HEK293 (cell line): ENCODE measurements around the gene MT2A.

Source experiments
- CTCF ChIA-PET: fragments of 350-600 bp; formaldehyde crosslinking; extraction: SDS; loops from one replicate; lab custom pipeline; 2021; ENCODE audit warnings: antibody characterized with exemption; lab: Yijun Ruan, JAX
- POLR2A ChIA-PET: fragments of 300-600 bp; formaldehyde crosslinking; extraction: SDS; loops from one replicate; lab custom pipeline; 2020; ENCODE audit warnings: antibody characterized with exemption, inconsistent platforms; lab: Yijun Ruan, JAX
- H3K27ac ChIP-seq: fragments of 200-500 bp; sonication (Bioruptor generic); 2 replicates; pipeline ENCODE4 v1.5.1; 2014; ENCODE audit warnings: low read depth, low read length, control low read depth, inconsistent platforms; ENCODE audit errors: extremely low read depth
- H3K36me3 ChIP-seq, 2 experiments: fragments of 200-500 bp in 1 of 2; sonication (Bioruptor generic) in 1 of 2; 1 replicate in 1 of 2; 2 replicates in 1 of 2; pipeline ENCODE4 v1.5.1; 2014 to 2017; ENCODE audit warnings: inconsistent platforms in 2 of 2, low read length in 2 of 2; ENCODE audit not compliant: control insufficient read depth in 2 of 2, insufficient read depth in 1 of 2
- H3K4me1 ChIP-seq: fragments of 200-500 bp; sonication (Bioruptor generic); 2 replicates; pipeline ENCODE4 v1.5.1; 2014; ENCODE audit warnings: mild to moderate bottlenecking, low read length, inconsistent platforms; ENCODE audit not compliant: control insufficient read depth, insufficient read depth
- H3K4me3 ChIP-seq: 2 replicates; pipeline ENCODE4 v1.5.1; 2011; ENCODE audit warnings: low read depth, mild to moderate bottlenecking, control low read depth, low read length, moderate library complexity
- H3K9me3 ChIP-seq: fragments of 200-500 bp; sonication (Bioruptor generic); 2 replicates; pipeline ENCODE4 v1.5.1; 2014; ENCODE audit warnings: low read depth, low read length, inconsistent platforms; ENCODE audit not compliant: control insufficient read depth, insufficient read depth
- EGR2 ChIP-seq: fragments of 450-650 bp; formaldehyde crosslinking; IDR thresholded peaks from 2 replicates; pipeline ENCODE4 v1.5.1; 2016; ENCODE audit warnings: low read depth, missing biosample characterization, missing genetic modification characterization
- FEZF1 ChIP-seq: fragments of 450-650 bp; formaldehyde crosslinking; IDR thresholded peaks from 2 replicates; pipeline ENCODE4 v1.5.1; 2016; ENCODE audit warnings: missing biosample characterization, missing genetic modification characterization
- GFI1B ChIP-seq: fragments of 450-650 bp; formaldehyde crosslinking; IDR thresholded peaks from 2 replicates; pipeline ENCODE4 v1.5.1; 2016; ENCODE audit warnings: missing biosample characterization, missing genetic modification characterization
- GLI2 ChIP-seq: fragments of 450-650 bp; formaldehyde crosslinking; IDR thresholded peaks from 2 replicates; pipeline ENCODE4; 2017; ENCODE audit warnings: missing biosample characterization, missing genetic modification characterization, low read depth, borderline replicate concordance
- KLF7 ChIP-seq: fragments of 450-650 bp; formaldehyde crosslinking; IDR thresholded peaks from 2 replicates; pipeline ENCODE4 v1.5.1; 2016; ENCODE audit warnings: missing biosample characterization, missing genetic modification characterization, borderline replicate concordance
- OSR2 ChIP-seq: fragments of 450-650 bp; formaldehyde crosslinking; IDR thresholded peaks from 2 replicates; pipeline ENCODE4 v1.5.1; 2016; ENCODE audit warnings: missing biosample characterization, missing genetic modification characterization
- PRDM1 ChIP-seq: fragments of 450-650 bp; formaldehyde crosslinking; IDR thresholded peaks from 2 replicates; pipeline ENCODE4; 2016; ENCODE audit warnings: missing biosample characterization, missing genetic modification characterization
- RBAK ChIP-seq: fragments of 450-650 bp; formaldehyde crosslinking; IDR thresholded peaks from 2 replicates; pipeline ENCODE4 v1.5.1; 2016; ENCODE audit warnings: missing biosample characterization, missing genetic modification characterization
- SCRT1 ChIP-seq: fragments of 450-650 bp; formaldehyde crosslinking; IDR thresholded peaks from 2 replicates; pipeline ENCODE4 v1.5.1; 2016; ENCODE audit warnings: missing biosample characterization, missing genetic modification characterization, borderline replicate concordance
- SP7 ChIP-seq: fragments of 450-650 bp; formaldehyde crosslinking; IDR thresholded peaks from 2 replicates; pipeline ENCODE4 v1.5.1; 2016; ENCODE audit warnings: missing biosample characterization, missing genetic modification characterization
- TCF7L2 ChIP-seq: IDR thresholded peaks from 2 replicates; pipeline ENCODE4 v1.6.1; 2011; ENCODE audit warnings: low read depth, mild to moderate bottlenecking, inconsistent platforms, low read length, moderate library complexity, borderline replicate concordance
- TRIM28 ChIP-seq: IDR thresholded peaks from 2 replicates; pipeline ENCODE4 v1.6.1; 2011; ENCODE audit warnings: low read length, control low read depth, borderline replicate concordance
- YY2 ChIP-seq: fragments of 450-650 bp; formaldehyde crosslinking; IDR thresholded peaks from 2 replicates; pipeline ENCODE4 v1.5.1; 2016; ENCODE audit warnings: missing biosample characterization, missing genetic modification characterization
- ZNF114 ChIP-seq: fragments of 450-650 bp; formaldehyde crosslinking; IDR thresholded peaks from 2 replicates; pipeline ENCODE4 v1.5.0; 2017; ENCODE audit warnings: missing biosample characterization, missing genetic modification characterization
- ZNF133 ChIP-seq: fragments of 450-650 bp; formaldehyde crosslinking; IDR thresholded peaks from 2 replicates; pipeline ENCODE4 v1.5.1; 2016; ENCODE audit warnings: missing biosample characterization, missing genetic modification characterization
- ZNF138 ChIP-seq: fragments of 450-650 bp; formaldehyde crosslinking; IDR thresholded peaks from 2 replicates; pipeline ENCODE4 v1.5.1; 2016; ENCODE audit warnings: missing biosample characterization, missing genetic modification characterization, borderline replicate concordance
- ZNF211 ChIP-seq: fragments of 450-650 bp; formaldehyde crosslinking; IDR thresholded peaks from 2 replicates; pipeline ENCODE4 v1.5.1; 2016; ENCODE audit warnings: low read depth, missing biosample characterization, missing genetic modification characterization
- ZNF221 ChIP-seq: fragments of 450-650 bp; formaldehyde crosslinking; IDR thresholded peaks from 2 replicates; pipeline ENCODE4 v1.5.1; 2017; ENCODE audit warnings: missing biosample characterization, missing genetic modification characterization, borderline replicate concordance
- ZNF248 ChIP-seq: fragments of 450-650 bp; formaldehyde crosslinking; IDR thresholded peaks from 2 replicates; pipeline ENCODE4 v1.5.1; 2017; ENCODE audit warnings: missing biosample characterization, missing genetic modification characterization
- ZNF341 ChIP-seq: fragments of 450-650 bp; formaldehyde crosslinking; IDR thresholded peaks from 2 replicates; pipeline ENCODE4; 2016; ENCODE audit warnings: low read depth, missing biosample characterization, missing genetic modification characterization
- ZNF366 ChIP-seq: fragments of 450-650 bp; formaldehyde crosslinking; conservative IDR thresholded peaks from 2 replicates; pipeline ENCODE4 v1.5.1; 2016; ENCODE audit warnings: missing biosample characterization, missing genetic modification characterization
- ZNF510 ChIP-seq: fragments of 450-650 bp; formaldehyde crosslinking; IDR thresholded peaks from 2 replicates; pipeline ENCODE4 v1.5.1; 2018; ENCODE audit warnings: mild to moderate bottlenecking, missing genetic modification characterization, missing biosample characterization; ENCODE audit not compliant: insufficient replicate concordance
- ZNF521 ChIP-seq: fragments of 450-650 bp; formaldehyde crosslinking; IDR thresholded peaks from 2 replicates; pipeline ENCODE4 v1.5.1; 2017; ENCODE audit warnings: missing biosample characterization, mild to moderate bottlenecking, missing genetic modification characterization
- ZNF654 ChIP-seq: fragments of 450-650 bp; formaldehyde crosslinking; IDR thresholded peaks from 2 replicates; pipeline ENCODE4 v1.5.1; 2016; ENCODE audit warnings: low read depth, missing biosample characterization, missing genetic modification characterization
- ZNF660 ChIP-seq: fragments of 450-650 bp; IDR thresholded peaks from 2 replicates; pipeline ENCODE4 v1.5.1; 2018; ENCODE audit warnings: missing biosample characterization, mild to moderate bottlenecking, missing genetic modification characterization
- ZNF707 ChIP-seq: fragments of 450-650 bp; formaldehyde crosslinking; IDR thresholded peaks from 2 replicates; pipeline ENCODE4 v1.5.1; 2016; ENCODE audit warnings: missing biosample characterization, missing genetic modification characterization
- ZNF76 ChIP-seq: fragments of 450-650 bp; formaldehyde crosslinking; IDR thresholded peaks from 2 replicates; pipeline ENCODE4; 2016; ENCODE audit warnings: low read depth, missing biosample characterization, missing genetic modification characterization, borderline replicate concordance
- ZNF837 ChIP-seq: fragments of 450-650 bp; formaldehyde crosslinking; IDR thresholded peaks from 2 replicates; pipeline ENCODE4 v1.5.1; 2016; ENCODE audit warnings: missing biosample characterization, missing genetic modification characterization
- ZSCAN30 ChIP-seq: fragments of 450-650 bp; IDR thresholded peaks from 2 replicates; pipeline ENCODE4 v1.5.1; 2018; ENCODE audit warnings: missing biosample characterization, mild to moderate bottlenecking, missing genetic modification characterization, moderate library complexity
- TF ChIP-seq, protein P1 (sequence below): fragments of 450-650 bp; formaldehyde crosslinking; IDR thresholded peaks from 2 replicates; pipeline ENCODE4 v1.5.1; 2016; ENCODE audit warnings: missing biosample characterization, missing genetic modification characterization
- TF ChIP-seq, protein P2 (sequence below): fragments of 450-650 bp; formaldehyde crosslinking; IDR thresholded peaks from 2 replicates; pipeline ENCODE4 v1.5.1; 2016; ENCODE audit warnings: missing biosample characterization, missing genetic modification characterization, low read depth
- TF ChIP-seq, protein P3 (sequence below): fragments of 450-650 bp; formaldehyde crosslinking; IDR thresholded peaks from 2 replicates; pipeline ENCODE4 v1.5.1; 2016; ENCODE audit warnings: missing biosample characterization, missing genetic modification characterization

The MT2A gene

DNA sequence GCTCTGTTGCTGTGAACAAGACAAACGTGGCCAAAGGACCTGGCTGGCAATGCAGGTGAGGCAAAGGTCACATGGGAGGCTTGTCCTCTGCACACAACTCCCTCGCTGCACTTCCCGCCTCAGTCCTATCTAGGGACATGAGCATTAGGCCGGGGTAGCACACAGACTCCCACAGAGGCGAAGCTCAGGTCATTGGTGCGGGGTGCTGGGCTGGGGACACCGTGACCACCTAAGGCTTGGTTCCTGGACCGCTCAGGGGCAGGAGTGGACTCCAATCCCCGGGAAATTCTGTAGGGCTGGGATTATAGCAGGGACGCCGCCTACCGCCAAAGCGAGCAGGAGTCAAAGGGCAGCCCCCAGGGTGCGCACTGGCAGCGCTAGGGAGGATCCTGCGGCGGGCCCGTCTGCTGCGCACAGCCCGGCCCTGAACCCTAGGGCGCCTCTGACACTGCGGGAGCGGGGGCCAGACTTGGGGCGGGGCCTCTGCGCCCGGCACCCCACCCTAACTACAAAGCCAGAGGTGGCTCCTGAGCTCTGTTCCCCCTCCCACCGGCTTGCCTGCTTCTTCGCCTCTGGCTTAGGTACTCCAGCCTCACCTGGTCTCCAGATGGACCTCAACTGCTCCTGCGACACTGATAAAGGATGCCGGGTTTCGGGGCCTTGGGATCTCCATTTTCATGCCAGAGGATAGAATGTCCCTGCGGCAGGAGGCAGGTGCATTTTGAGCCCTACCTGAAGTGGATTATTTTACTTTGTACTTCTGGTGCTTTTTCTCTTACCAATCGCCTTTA lies 39.5 kb downstream of the MT2A start:
- ChIA-PET POLR2A (no interaction called here), CTCF (interaction anchor here (0.7 kb wide), 1 partner anchor 71 kb away, joined by 4 read pairs; no protein-coding TSS in a partner anchor)
- Histone ChIP-seq H3K36me3 (no peaks in the 10 kb centered on the region), H3K4me1 (no peaks in the 10 kb centered on the region), H3K9me3 (no peaks in the 10 kb centered on the region), H3K4me3 (no peak overlapping the region), H3K27ac (no peak overlapping the region)
- TF ChIP-seq, protein P1, sequence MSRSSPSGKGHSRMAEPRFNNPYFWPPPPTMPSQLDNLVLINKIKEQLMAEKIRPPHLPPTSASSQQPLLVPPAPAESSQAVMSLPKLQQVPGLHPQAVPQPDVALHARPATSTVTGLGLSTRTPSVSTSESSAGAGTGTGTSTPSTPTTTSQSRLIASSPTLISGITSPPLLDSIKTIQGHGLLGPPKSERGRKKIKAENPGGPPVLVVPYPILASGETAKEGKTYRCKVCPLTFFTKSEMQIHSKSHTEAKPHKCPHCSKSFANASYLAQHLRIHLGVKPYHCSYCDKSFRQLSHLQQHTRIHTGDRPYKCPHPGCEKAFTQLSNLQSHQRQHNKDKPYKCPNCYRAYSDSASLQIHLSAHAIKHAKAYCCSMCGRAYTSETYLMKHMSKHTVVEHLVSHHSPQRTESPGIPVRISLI (tag by site-specific recombination) = no peak
- TF ChIP-seq TRIM28 (no peak), ZNF133 (tag by site-specific recombination) (no peak), ZNF654 (tag by site-specific recombination) (no peak), ZNF76 (tag by site-specific recombination) (no peak), ZNF341 (tag by site-specific recombination) (no peak), YY2 (tag by site-specific recombination) (no peak), ZNF510 (tag by site-specific recombination) (no peak), ZSCAN30 (tag by site-specific recombination) (no peak), PRDM1 (no peak), SP7 (tag by site-specific recombination) (no peak), ZNF248 (tag by site-specific recombination) (no peak), KLF7 (tag by site-specific recombination) (no peak)

DNA sequence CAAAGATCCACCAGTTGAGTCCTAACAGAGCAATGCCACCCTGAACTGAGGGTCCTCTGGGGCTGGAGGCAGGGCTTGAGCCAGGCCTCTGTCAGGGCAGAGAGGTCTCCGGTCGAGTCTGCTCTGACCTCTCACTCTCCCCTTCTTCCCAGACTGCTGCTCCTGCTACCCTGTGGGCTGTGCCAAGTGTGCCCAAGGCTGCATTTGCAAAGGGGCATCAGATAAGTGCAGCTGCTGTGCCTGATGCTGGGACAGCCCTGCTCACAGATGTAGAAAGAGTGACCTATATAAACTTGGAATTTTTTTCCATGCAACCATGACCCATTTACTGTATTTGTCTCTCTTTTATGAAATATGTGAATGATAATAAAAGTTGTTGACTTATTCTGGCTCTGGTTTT lies 40.9 kb downstream of the MT2A start:
- H3K36me3 ChIP-seq = no peaks in the 10 kb centered on the region
- H3K9me3 ChIP-seq = no peaks in the 10 kb centered on the region
- no peak overlapping the region for H3K27ac ChIP-seq
- POLR2A ChIA-PET = no interaction called here
- CTCF ChIA-PET = interaction anchor here (0.6 to 1.4 kb wide), 5 partner anchors 11 to 135 kb away, joined by 3 to 5 read pairs (median 4); partner anchors contain the start of gene MT1A
- H3K4me1 ChIP-seq = no peaks in the 10 kb centered on the region
- TF ChIP-seq ZNF837 (tag by site-specific recombination) (no peak), GFI1B (tag by site-specific recombination) (no peak), EGR2 (tag by site-specific recombination) (no peak), ZNF114 (tag by site-specific recombination) (no peak), ZNF221 (tag by site-specific recombination) (no peak), ZNF707 (tag by site-specific recombination) (no peak), ZNF366 (tag by site-specific recombination) (no peak), ZNF211 (tag by site-specific recombination) (no peak), OSR2 (tag by site-specific recombination) (no peak), SCRT1 (no peak), FEZF1 (no peak), RBAK (tag by site-specific recombination) (no peak), ZNF660 (tag by site-specific recombination) (no peak), GLI2 (tag by site-specific recombination) (no peak), TRIM28 (no peak), ZNF138 (tag by site-specific recombination) (no peak), ZNF521 (tag by site-specific recombination) (no peak), TCF7L2 (no peak)
- TF ChIP-seq, protein P2, sequence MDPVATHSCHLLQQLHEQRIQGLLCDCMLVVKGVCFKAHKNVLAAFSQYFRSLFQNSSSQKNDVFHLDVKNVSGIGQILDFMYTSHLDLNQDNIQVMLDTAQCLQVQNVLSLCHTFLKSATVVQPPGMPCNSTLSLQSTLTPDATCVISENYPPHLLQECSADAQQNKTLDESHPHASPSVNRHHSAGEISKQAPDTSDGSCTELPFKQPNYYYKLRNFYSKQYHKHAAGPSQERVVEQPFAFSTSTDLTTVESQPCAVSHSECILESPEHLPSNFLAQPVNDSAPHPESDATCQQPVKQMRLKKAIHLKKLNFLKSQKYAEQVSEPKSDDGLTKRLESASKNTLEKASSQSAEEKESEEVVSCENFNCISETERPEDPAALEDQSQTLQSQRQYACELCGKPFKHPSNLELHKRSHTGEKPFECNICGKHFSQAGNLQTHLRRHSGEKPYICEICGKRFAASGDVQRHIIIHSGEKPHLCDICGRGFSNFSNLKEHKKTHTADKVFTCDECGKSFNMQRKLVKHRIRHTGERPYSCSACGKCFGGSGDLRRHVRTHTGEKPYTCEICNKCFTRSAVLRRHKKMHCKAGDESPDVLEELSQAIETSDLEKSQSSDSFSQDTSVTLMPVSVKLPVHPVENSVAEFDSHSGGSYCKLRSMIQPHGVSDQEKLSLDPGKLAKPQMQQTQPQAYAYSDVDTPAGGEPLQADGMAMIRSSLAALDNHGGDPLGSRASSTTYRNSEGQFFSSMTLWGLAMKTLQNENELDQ (tag by site-specific recombination) = no peak
- TF ChIP-seq, protein P3, sequence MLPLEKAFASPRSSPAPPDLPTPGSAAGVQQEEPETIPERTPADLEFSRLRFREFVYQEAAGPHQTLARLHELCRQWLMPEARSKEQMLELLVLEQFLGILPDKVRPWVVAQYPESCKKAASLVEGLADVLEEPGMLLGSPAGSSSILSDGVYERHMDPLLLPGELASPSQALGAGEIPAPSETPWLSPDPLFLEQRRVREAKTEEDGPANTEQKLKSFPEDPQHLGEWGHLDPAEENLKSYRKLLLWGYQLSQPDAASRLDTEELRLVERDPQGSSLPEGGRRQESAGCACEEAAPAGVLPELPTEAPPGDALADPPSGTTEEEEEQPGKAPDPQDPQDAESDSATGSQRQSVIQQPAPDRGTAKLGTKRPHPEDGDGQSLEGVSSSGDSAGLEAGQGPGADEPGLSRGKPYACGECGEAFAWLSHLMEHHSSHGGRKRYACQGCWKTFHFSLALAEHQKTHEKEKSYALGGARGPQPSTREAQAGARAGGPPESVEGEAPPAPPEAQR (tag by site-specific recombination) = no peak
- TF ChIP-seq, all 188 proteins: peak for 0
- no peak overlapping the region for H3K4me3 ChIP-seq
